ENCODE data around the gene OR56A5. TPM values are rescaled to one million over a fixed set of nuclear protein-coding genes. Genes with fewer than 3 reads are reported as not detected.

Gene OR56A5
- total RNA-seq, 2 donors from 2014 or later: not detected

DNA sequence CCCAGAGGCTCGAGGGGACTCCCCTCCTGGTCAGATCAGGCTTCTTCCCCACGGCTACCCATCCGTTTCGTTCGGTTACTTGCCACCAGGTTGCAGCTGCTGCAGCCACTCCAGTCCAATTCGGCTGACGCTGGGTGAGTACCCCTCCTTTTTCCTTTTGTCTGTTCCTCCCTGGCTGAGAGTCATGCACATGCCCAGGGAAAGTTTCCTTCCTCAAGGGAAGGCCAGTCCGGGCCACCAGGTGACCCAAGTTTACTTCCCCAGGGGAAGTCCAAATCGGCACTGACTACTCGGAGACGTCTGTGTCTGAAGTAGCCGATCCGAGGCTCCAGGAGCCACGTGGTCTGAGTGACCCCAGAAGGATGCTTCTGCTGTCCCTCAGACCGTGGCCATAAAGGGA is 39.5 kb downstream of the OR56A5 start:
- Mint-ChIP-seq H3K27me3 (no peaks in the 10 kb centered on the region), H3K27ac (no peak overlapping the region), H3K36me3 (ENCODE audit: low read depth) (no peaks in the 10 kb centered on the region), H3K4me1 (no peaks in the 10 kb centered on the region), H3K4me3 (no peak overlapping the region)
- ATAC-seq: no peak
- H3K9me3 ChIP-seq (ENCODE audit: control insufficient read depth, low read length, poor library complexity, severe bottlenecking): no peaks in the 10 kb centered on the region
- DNase-seq: no peak

DNA sequence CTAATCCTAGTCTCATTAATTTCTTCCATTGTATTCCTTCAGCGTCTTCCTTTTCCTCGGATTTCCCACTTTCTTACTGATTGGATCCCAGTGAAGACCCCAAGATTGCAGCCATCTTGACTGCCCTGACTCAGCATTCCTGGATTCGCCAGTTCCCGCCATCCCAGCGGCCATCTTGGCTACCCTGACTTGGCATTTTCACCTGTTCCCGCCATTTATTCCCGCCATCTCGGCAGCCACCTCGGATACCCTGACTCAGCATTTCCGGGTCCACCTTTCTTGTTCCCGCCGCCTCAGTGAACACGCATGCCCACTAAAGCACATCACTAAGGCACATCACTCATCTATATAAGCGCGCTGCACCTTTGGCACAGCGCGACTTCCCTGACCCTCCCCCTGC is 40.0 kb downstream of the OR56A5 start:
- no peaks in the 10 kb centered on the region for H3K36me3 Mint-ChIP-seq (ENCODE audit: low read depth)
- DNase-seq (no peak), ATAC-seq (no peak)
- H3K9me3 ChIP-seq (ENCODE audit: control insufficient read depth, low read length, poor library complexity, severe bottlenecking): no peaks in the 10 kb centered on the region
- no peak overlapping the region for H3K27ac Mint-ChIP-seq
- H3K4me1 Mint-ChIP-seq: no peaks in the 10 kb centered on the region
- no peak overlapping the region for H3K4me3 Mint-ChIP-seq
- H3K27me3 Mint-ChIP-seq: no peaks in the 10 kb centered on the region

DNA sequence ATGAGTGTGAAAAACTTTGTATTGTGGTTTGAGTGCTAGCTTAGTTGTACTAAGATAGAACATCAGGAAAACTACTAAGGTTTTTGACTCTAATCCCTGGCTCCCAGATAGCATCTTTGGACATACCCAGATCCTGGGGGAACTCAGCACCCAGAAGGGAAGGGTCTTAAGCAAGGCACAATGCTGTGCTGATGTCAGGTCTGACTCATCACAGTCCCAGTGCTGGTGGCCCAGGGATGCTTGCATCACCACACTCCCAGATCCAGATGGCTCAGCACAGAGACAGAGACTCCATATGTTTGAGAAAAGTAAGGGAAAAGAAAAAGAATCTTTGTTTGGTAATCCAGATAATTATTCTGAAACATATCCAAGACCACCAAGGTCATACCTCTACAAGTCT is 44.5 kb downstream of the OR56A5 start:
- no peaks in the 10 kb centered on the region for H3K27me3 Mint-ChIP-seq
- DNase-seq: no peak
- no peaks in the 10 kb centered on the region for H3K36me3 Mint-ChIP-seq (ENCODE audit: low read depth)
- ATAC-seq: no peak
- no peaks in the 10 kb centered on the region for H3K9me3 ChIP-seq (ENCODE audit: control insufficient read depth, low read length, poor library complexity, severe bottlenecking)
- no peaks in the 10 kb centered on the region for H3K4me1 Mint-ChIP-seq
- no peak overlapping the region for H3K4me3 Mint-ChIP-seq
- no peak overlapping the region for H3K27ac Mint-ChIP-seq

DNA sequence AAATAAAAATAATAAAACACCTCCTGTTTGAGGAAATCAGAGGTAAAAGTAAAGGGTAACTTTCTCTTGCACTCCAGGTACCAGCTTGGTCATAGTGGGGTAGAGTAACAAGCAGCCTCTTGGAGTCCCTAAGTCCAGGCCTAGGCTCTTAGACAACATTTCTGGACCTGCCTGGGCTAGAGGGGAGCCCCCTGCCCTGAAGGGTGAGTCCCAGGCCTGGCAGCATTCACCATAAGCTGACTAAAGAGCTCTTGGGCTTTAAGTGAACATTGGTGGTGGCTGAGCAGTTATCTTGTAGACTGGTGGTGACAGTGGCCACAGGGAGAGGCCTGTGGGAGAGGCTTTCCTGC is 44.9 kb downstream of the OR56A5 start:
- DNase-seq (no peak), ATAC-seq (no peak)
- H3K36me3 Mint-ChIP-seq (ENCODE audit: low read depth): no peaks in the 10 kb centered on the region
- no peaks in the 10 kb centered on the region for H3K27me3 Mint-ChIP-seq
- H3K4me1 Mint-ChIP-seq: no peaks in the 10 kb centered on the region
- H3K4me3 Mint-ChIP-seq: no peak overlapping the region
- no peak overlapping the region for H3K27ac Mint-ChIP-seq
- H3K9me3 ChIP-seq (ENCODE audit: control insufficient read depth, low read length, poor library complexity, severe bottlenecking): no peaks in the 10 kb centered on the region

DNA sequence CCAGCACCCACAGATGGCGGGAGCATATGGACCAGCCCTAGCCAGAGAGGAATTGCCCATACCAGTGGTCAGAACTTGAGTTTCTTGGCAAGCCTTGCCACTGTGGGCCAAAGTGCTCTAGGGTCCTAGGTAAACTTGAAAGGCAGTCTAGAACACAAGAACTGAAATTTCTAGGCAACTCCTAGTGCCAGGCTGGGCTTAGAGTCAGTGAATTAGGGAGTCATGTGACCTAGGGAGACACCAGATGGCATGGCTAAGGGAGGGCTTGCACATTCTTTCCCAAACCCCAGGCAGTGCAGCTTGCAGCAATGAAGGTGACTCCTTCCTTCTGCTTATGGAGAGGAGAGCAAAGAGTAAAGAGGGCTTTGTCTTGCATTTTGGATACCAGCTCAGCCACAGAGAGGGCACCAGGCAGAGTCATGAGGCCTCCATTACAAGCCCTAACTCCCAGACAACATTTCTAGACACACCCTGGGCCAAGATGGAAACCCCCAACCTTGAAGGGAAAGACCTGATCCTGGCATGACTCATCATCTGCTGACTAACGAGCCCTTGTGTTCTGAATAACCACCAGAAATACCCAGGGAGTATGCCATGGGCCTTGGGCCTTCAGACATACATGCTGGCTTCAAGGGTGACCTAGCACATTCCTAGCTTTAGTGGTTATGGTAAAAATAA is 45.4 kb downstream of the OR56A5 start:
- H3K9me3 ChIP-seq (ENCODE audit: control insufficient read depth, low read length, poor library complexity, severe bottlenecking): no peaks in the 10 kb centered on the region
- Mint-ChIP-seq H3K4me3 (no peak overlapping the region), H3K36me3 (ENCODE audit: low read depth) (no peaks in the 10 kb centered on the region), H3K4me1 (no peaks in the 10 kb centered on the region), H3K27me3 (no peaks in the 10 kb centered on the region), H3K27ac (no peak overlapping the region)
- DNase-seq (no peak), ATAC-seq (no peak)

Other genes with a start within 250 kb of the OR56A5 start
- gene OR56B1, start 232.0 kb downstream of the OR56A5 start, total RNA-seq: under 1 TPM in 1 of 2 donors, not detected in 1; 0.20 TPM
- gene OR52N4, start 214.3 kb downstream of the OR56A5 start, total RNA-seq: 1 to 10 TPM; 1.3 to 1.4 TPM
- not detected for gene OR52N5, start 185.1 kb downstream of the OR56A5 start, total RNA-seq
- not detected for gene OR52N1, start 177.2 kb downstream of the OR56A5 start, total RNA-seq
- gene OR52N2, start 159.6 kb downstream of the OR56A5 start, total RNA-seq: not detected
- not detected for gene OR52E6, start 126.6 kb downstream of the OR56A5 start, total RNA-seq
- not detected for gene OR52E8, start 110.8 kb downstream of the OR56A5 start, total RNA-seq
- not detected for gene OR52E4, start 87.9 kb downstream of the OR56A5 start, total RNA-seq
- not detected for gene OR52E5, start 75.3 kb downstream of the OR56A5 start, total RNA-seq
- not detected for gene OR56A3, start 26.2 kb downstream of the OR56A5 start, total RNA-seq
- not detected for gene OR52L1, start 18.5 kb upstream of the OR56A5 start, total RNA-seq
- under 1 TPM in 1 of 2 donors, not detected in 1; 0.10 TPM for gene OR56A4, start 38.5 kb upstream of the OR56A5 start, total RNA-seq
- not detected for gene OR56A1, start 62.3 kb upstream of the OR56A5 start, total RNA-seq
- gene OR56B4, start 139.2 kb upstream of the OR56A5 start, total RNA-seq: not detected
- not detected for gene OR52B2, start 201.8 kb upstream of the OR56A5 start, total RNA-seq
- not detected for gene OR52W1, start 230.7 kb upstream of the OR56A5 start, total RNA-seq
- gene C11orf42, start 237.1 kb upstream of the OR56A5 start, total RNA-seq: not detected

Data from T-helper 17 cell (primary cell).